Measurements from ENCODE around the gene GMPR2. TPM values are rescaled to one million over a fixed set of nuclear protein-coding genes. Genes with fewer than 3 reads are reported as not detected.
A peak's percentile ranks its signal among the peaks of the same experiment; 100 is the strongest.

The GMPR2 gene
- total and polyA plus RNA-seq, 2 of the 4 experiments (the other 2 are of a cell fraction): 63.7 to 92.5 TPM

- no peaks in the 10 kb centered on the region for H3K9me3 ChIP-seq (ENCODE audit: control insufficient read depth, insufficient read depth, low read length)
- peak overlapping the region; percentile 98 for H2AFZ ChIP-seq (replicated peaks; ENCODE audit: low read length, poor library complexity)
- peaks cover 16% of the 10 kb centered on the region; the same call in 1 of the 2 replicates for H3K9me1 ChIP-seq (ENCODE audit: insufficient read depth, low read length)
- ChIA-PET POLR2A (ENCODE audit: unreplicated experiment) (no interaction called here), CTCF (interaction anchor here (0.6 kb wide), 1 partner anchor 1051 kb away, joined by 3 read pairs; no protein-coding TSS in a partner anchor)
- H3K79me1 ChIP-seq (ENCODE audit: low read depth in 1 of 2, low read length in 2 of 2): peaks cover 24 to 68% of the 10 kb centered on the region in 2 experiments
- peaks cover 2% of the 10 kb centered on the region for H3K4me1 ChIP-seq (ENCODE audit: control insufficient read depth, insufficient read depth, low read length)
- no peak for ATAC-seq (ENCODE audit: low read depth)
- peak overlapping the region; percentile 78; the same call in 1 of the 3 replicates for H2BK15ac ChIP-seq (ENCODE audit: low read depth, low read length)
- dilution Hi-C loops (cut with HindIII; ENCODE audit: low sequenced_read_pairs, unreplicated experiment): no loop called here
- no peak overlapping the region for H3K18ac ChIP-seq (ENCODE audit: low read depth, low read length)
- no peak for DNase-seq
- H3K4me3 ChIP-seq (ENCODE audit: insufficient read depth, low read depth, low read length): peak overlapping the region; percentile 79
- peak overlapping the region; percentile 98 for H3K14ac ChIP-seq (replicated peaks; ENCODE audit: low read depth, low read length)
- H2BK20ac ChIP-seq (ENCODE audit: low read depth, low read length): 0 out of 2 replicates have a peak overlapping the region, but pooled peaks have one; percentile 23
- no peak for TF ChIP-seq POLR2A (IDR thresholded peaks at IDR 0.05; ENCODE audit: low read depth, low read length)
- peak overlapping the region; percentile 91 for H4K91ac ChIP-seq (ENCODE audit: insufficient read depth, low read depth, low read length)
- BruUV-seq (replicated peaks): no TSS peak
- H2AK5ac ChIP-seq (ENCODE audit: low read depth, low read length): peak overlapping the region; percentile 96
- peak overlapping the region; percentile 82; the same call in 1 of the 2 replicates for H3K23ac ChIP-seq (ENCODE audit: low read depth, low read length)
- peak overlapping the region; percentile 99 for H4K5ac ChIP-seq (ENCODE audit: low read depth, low read length)
- peak overlapping the region; percentile 90 for H2BK5ac ChIP-seq (ENCODE audit: low read depth, low read length, poor library complexity, severe bottlenecking)
- peak overlapping the region; percentile 82 for H3K56ac ChIP-seq (ENCODE audit: extremely low read depth, insufficient read depth, low read length)
- H3K27me3 ChIP-seq (ENCODE audit: control insufficient read depth, insufficient read depth, low read length): no peaks in the 10 kb centered on the region
- peak overlapping the region; percentile 81 for H3K27ac ChIP-seq (ENCODE audit: insufficient read depth, low read length)
- peak overlapping the region; percentile 97 for H3K4me2 ChIP-seq (ENCODE audit: low read depth, low read length)
- in situ Hi-C loops (cut with MboI; ENCODE audit: low sequenced_read_pairs): no loop called here
- peak overlapping the region; percentile 98 for H3K4ac ChIP-seq (ENCODE audit: low read depth, low read length)
- H3K9ac ChIP-seq (ENCODE audit: low read depth, low read length): peak overlapping the region; percentile 89
- H2BK120ac ChIP-seq (ENCODE audit: low read depth, low read length): 0 out of 2 replicates have a peak overlapping the region, but pooled peaks have one; percentile 50
- peak overlapping the region; percentile 85 to 100 for H4K8ac ChIP-seq (ENCODE audit: low read depth in 2 of 2, low read length in 2 of 2)
- intact Hi-C loops (cut with micrococcal nuclease): loop anchor here (1.0 to 10.0 kb wide), 2 partner anchors 85 to 221 kb away; partner anchors contain the start of genes DHRS1 and NOP9
- peak overlapping the region; percentile 99 for H2AK9ac ChIP-seq (replicated peaks; ENCODE audit: low read depth, low read length, poor library complexity)
- peaks cover 26% of the 10 kb centered on the region for H3K36me3 ChIP-seq (ENCODE audit: control insufficient read depth, insufficient read depth, low read length)
- no peaks in the 10 kb centered on the region for H4K20me1 ChIP-seq (ENCODE audit: insufficient read depth, low read length)
- 90% methylated on average over 2 of the region's 7 CpGs; no CpG with 5 or more reads in 1 of the 2 experiments for WGBS, 2 experiments (ENCODE audit: extremely low coverage in 2 of 2, insufficient read length in 1 of 2)
These were observed 18.7 kb upstream of the GMPR2 start for GRCh38 chr14:24213866-24214662.

Data from IMR-90 (cell line).